Measurements from ENCODE around the gene ABCB11.

DNA sequence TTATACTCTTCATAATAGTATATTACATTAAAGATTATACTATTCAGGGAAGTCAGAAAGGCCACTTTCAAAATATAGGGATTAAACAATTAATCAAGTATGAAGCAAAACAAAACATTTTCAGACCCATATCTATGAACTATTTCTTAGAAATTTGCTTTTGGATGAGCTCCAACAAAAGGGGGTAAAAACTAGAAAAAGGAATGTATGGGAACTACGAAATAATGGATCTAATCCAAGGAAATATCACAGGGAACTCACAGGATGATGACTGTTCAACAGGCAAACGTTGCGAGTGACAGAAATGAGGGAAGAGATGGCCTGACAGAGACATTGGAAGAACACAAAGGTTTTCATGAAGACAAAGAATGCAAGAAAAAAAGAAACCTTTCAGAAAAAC lies 102.1 kb downstream of the ABCB11 start:
- TF ChIP-seq, protein P1, sequence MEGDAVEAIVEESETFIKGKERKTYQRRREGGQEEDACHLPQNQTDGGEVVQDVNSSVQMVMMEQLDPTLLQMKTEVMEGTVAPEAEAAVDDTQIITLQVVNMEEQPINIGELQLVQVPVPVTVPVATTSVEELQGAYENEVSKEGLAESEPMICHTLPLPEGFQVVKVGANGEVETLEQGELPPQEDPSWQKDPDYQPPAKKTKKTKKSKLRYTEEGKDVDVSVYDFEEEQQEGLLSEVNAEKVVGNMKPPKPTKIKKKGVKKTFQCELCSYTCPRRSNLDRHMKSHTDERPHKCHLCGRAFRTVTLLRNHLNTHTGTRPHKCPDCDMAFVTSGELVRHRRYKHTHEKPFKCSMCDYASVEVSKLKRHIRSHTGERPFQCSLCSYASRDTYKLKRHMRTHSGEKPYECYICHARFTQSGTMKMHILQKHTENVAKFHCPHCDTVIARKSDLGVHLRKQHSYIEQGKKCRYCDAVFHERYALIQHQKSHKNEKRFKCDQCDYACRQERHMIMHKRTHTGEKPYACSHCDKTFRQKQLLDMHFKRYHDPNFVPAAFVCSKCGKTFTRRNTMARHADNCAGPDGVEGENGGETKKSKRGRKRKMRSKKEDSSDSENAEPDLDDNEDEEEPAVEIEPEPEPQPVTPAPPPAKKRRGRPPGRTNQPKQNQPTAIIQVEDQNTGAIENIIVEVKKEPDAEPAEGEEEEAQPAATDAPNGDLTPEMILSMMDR (IDR thresholded peaks at IDR 0.05; ENCODE audit: insufficient read depth, low read length): no peak
- TF ChIP-seq, protein P2, sequence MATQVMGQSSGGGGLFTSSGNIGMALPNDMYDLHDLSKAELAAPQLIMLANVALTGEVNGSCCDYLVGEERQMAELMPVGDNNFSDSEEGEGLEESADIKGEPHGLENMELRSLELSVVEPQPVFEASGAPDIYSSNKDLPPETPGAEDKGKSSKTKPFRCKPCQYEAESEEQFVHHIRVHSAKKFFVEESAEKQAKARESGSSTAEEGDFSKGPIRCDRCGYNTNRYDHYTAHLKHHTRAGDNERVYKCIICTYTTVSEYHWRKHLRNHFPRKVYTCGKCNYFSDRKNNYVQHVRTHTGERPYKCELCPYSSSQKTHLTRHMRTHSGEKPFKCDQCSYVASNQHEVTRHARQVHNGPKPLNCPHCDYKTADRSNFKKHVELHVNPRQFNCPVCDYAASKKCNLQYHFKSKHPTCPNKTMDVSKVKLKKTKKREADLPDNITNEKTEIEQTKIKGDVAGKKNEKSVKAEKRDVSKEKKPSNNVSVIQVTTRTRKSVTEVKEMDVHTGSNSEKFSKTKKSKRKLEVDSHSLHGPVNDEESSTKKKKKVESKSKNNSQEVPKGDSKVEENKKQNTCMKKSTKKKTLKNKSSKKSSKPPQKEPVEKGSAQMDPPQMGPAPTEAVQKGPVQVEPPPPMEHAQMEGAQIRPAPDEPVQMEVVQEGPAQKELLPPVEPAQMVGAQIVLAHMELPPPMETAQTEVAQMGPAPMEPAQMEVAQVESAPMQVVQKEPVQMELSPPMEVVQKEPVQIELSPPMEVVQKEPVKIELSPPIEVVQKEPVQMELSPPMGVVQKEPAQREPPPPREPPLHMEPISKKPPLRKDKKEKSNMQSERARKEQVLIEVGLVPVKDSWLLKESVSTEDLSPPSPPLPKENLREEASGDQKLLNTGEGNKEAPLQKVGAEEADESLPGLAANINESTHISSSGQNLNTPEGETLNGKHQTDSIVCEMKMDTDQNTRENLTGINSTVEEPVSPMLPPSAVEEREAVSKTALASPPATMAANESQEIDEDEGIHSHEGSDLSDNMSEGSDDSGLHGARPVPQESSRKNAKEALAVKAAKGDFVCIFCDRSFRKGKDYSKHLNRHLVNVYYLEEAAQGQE (IDR thresholded peaks at IDR 0.05; ENCODE audit: insufficient replicate concordance, low read depth): no peak
